ENCODE measurements around the gene ANKRD13B. TPM values are rescaled to one million over a fixed set of nuclear protein-coding genes. Genes with fewer than 3 reads are reported as not detected.

ANKRD13B gene
- total RNA-seq, 5 donors from 2014 or later (not counting 1 experiment from before 2014, with no cell fraction given) = 1.7 to 6.4 (median 4.1) TPM

- ChIA-PET CTCF (no interaction called here), POLR2A (no interaction called here)
- ATAC-seq (replicated peaks in 1 of 4) (no peak), DNase-seq (no peak)
- no peaks in the 10 kb centered on the region for H3K27me3 Mint-ChIP-seq
- Histone ChIP-seq H3K9me3 (no peaks in the 10 kb centered on the region), H3K4me1 (ENCODE audit: control insufficient read depth in 1 of 2, extremely low read depth in 1 of 2, insufficient read depth in 2 of 2, low read length in 2 of 2) (no peaks in the 10 kb centered on the region), H3K27me3 (replicated peaks in 1 of 2; ENCODE audit: control insufficient read depth in 2 of 2, extremely low read depth in 1 of 2, insufficient read depth in 2 of 2, low read length in 1 of 2) (no peaks in the 10 kb centered on the region), H3K27ac (ENCODE audit: low read length) (no peak overlapping the region), H3K36me3 (ENCODE audit: control insufficient read depth in 2 of 2, extremely low read depth in 1 of 2, insufficient read depth in 1 of 2, low read length in 1 of 2) (peaks cover 0 to 64% of the 10 kb centered on the region in 2 donors), H3K4me3 (ENCODE audit: control insufficient read depth in 1 of 2, extremely low read depth in 1 of 2, low read length in 1 of 2) (no peak overlapping the region)
- peaks cover 39% of the 10 kb centered on the region for H3K36me3 Mint-ChIP-seq
- peaks cover 0 to 13% (median 1%) of the 10 kb centered on the region in 3 donors for H3K4me1 Mint-ChIP-seq
- H3K4me3 Mint-ChIP-seq = no peak overlapping the region
- no peaks in the 10 kb centered on the region for H3K9me3 Mint-ChIP-seq
- H3K27ac Mint-ChIP-seq = peak overlapping the region; percentile 11 to 60
Observed at GRCh38 chr17:29652976-29653375, 60.0 kb downstream of the ANKRD13B start.

GRCh38 chr17:29653995-29654714 lies 61.2 kb downstream of the ANKRD13B start:
- ChIA-PET POLR2A (interaction anchor here in 1 of 2 donors (1.2 kb wide), 1 partner anchor 67 kb away, joined by 3 read pairs; no protein-coding TSS in a partner anchor), CTCF (interaction anchor here (0.5 to 1.4 kb wide), 4 partner anchors 15 to 154 kb away, joined by 3 to 6 read pairs (median 4); no protein-coding TSS in a partner anchor)
- peaks cover 2 to 6% (median 2%) of the 10 kb centered on the region in 3 donors for H3K4me1 Mint-ChIP-seq
- H3K36me3 Mint-ChIP-seq = peaks cover 35% of the 10 kb centered on the region
- no peaks in the 10 kb centered on the region for H3K9me3 Mint-ChIP-seq
- peaks cover 0 to under 1% of the 10 kb centered on the region in 2 experiments for H3K4me1 ChIP-seq (ENCODE audit: control insufficient read depth in 1 of 2, extremely low read depth in 1 of 2, insufficient read depth in 2 of 2, low read length in 2 of 2)
- H3K9me3 ChIP-seq = no peaks in the 10 kb centered on the region
- H3K4me3 Mint-ChIP-seq = no peak overlapping the region
- H3K27me3 Mint-ChIP-seq = no peaks in the 10 kb centered on the region
- no peak overlapping the region for H3K4me3 ChIP-seq (ENCODE audit: control insufficient read depth in 1 of 2, extremely low read depth in 1 of 2, low read length in 1 of 2)
- no CpG with 5 or more reads among the region's 1 CpG for WGBS (ENCODE audit: insufficient coverage)
- H3K36me3 ChIP-seq (ENCODE audit: control insufficient read depth in 2 of 2, extremely low read depth in 1 of 2, insufficient read depth in 1 of 2, low read length in 1 of 2) = peaks cover 2 to 60% of the 10 kb centered on the region in 2 donors
- ATAC-seq (replicated peaks in 1 of 4) (no peak), DNase-seq (no peak)
- H3K27ac ChIP-seq (ENCODE audit: low read length) = no peak overlapping the region
- H3K27me3 ChIP-seq (replicated peaks in 1 of 2; ENCODE audit: control insufficient read depth in 2 of 2, extremely low read depth in 1 of 2, insufficient read depth in 2 of 2, low read length in 1 of 2) = no peaks in the 10 kb centered on the region
- peak overlapping the region in 1 of 2 donors; percentile 48 for H3K27ac Mint-ChIP-seq

GRCh38 chr17:29655323-29655722 lies 62.4 kb downstream of the ANKRD13B start:
- ChIA-PET POLR2A (interaction anchor here in 1 of 2 donors (1.2 kb wide), 1 partner anchor 66 kb away, joined by 3 read pairs; no protein-coding TSS in a partner anchor), CTCF (interaction anchor here in 1 of 2 donors (0.6 kb wide), 1 partner anchor 440 kb away, joined by 3 read pairs; no protein-coding TSS in a partner anchor)
- H3K4me3 ChIP-seq (ENCODE audit: control insufficient read depth in 1 of 2, extremely low read depth in 1 of 2, low read length in 1 of 2) = no peak overlapping the region
- peaks cover 0 to 9% of the 10 kb centered on the region in 2 experiments for H3K4me1 ChIP-seq (ENCODE audit: control insufficient read depth in 1 of 2, extremely low read depth in 1 of 2, insufficient read depth in 2 of 2, low read length in 2 of 2)
- peaks cover 28% of the 10 kb centered on the region for H3K36me3 Mint-ChIP-seq
- H3K27ac Mint-ChIP-seq = peak overlapping the region; percentile 1 to 2
- no peak overlapping the region for H3K27ac ChIP-seq (ENCODE audit: low read length)
- H3K27me3 Mint-ChIP-seq = no peaks in the 10 kb centered on the region
- H3K9me3 Mint-ChIP-seq = no peaks in the 10 kb centered on the region
- no CpG with 5 or more reads among the region's 6 CpGs for WGBS (ENCODE audit: insufficient coverage)
- H3K9me3 ChIP-seq = no peaks in the 10 kb centered on the region
- ATAC-seq (replicated peaks in 1 of 4) (no peak), DNase-seq (no peak)
- H3K27me3 ChIP-seq (replicated peaks in 1 of 2; ENCODE audit: control insufficient read depth in 2 of 2, extremely low read depth in 1 of 2, insufficient read depth in 2 of 2, low read length in 1 of 2) = no peaks in the 10 kb centered on the region
- no peak overlapping the region for H3K4me3 Mint-ChIP-seq
- peaks cover 5 to 6% (median 6%) of the 10 kb centered on the region in 3 donors for H3K4me1 Mint-ChIP-seq
- H3K36me3 ChIP-seq (ENCODE audit: control insufficient read depth in 2 of 2, extremely low read depth in 1 of 2, insufficient read depth in 1 of 2, low read length in 1 of 2) = peaks cover 2 to 50% of the 10 kb centered on the region in 2 donors

GRCh38 chr17:29659155-29659554 lies 66.2 kb downstream of the ANKRD13B start:
- WGBS (ENCODE audit: insufficient coverage) = 40% methylated on average over 1 of the region's 2 CpGs
- H3K27me3 Mint-ChIP-seq = no peaks in the 10 kb centered on the region
- H3K36me3 Mint-ChIP-seq = peaks cover 37% of the 10 kb centered on the region
- Histone ChIP-seq H3K36me3 (ENCODE audit: control insufficient read depth in 2 of 2, extremely low read depth in 1 of 2, insufficient read depth in 1 of 2, low read length in 1 of 2) (peaks cover 2 to 46% of the 10 kb centered on the region in 2 donors), H3K27ac (ENCODE audit: low read length) (peak overlapping the region; percentile 31), H3K9me3 (no peaks in the 10 kb centered on the region), H3K4me3 (ENCODE audit: control insufficient read depth in 1 of 2, extremely low read depth in 1 of 2, low read length in 1 of 2) (no peak overlapping the region), H3K27me3 (replicated peaks in 1 of 2; ENCODE audit: control insufficient read depth in 2 of 2, extremely low read depth in 1 of 2, insufficient read depth in 2 of 2, low read length in 1 of 2) (no peaks in the 10 kb centered on the region), H3K4me1 (ENCODE audit: control insufficient read depth in 1 of 2, extremely low read depth in 1 of 2, insufficient read depth in 2 of 2, low read length in 2 of 2) (peaks cover 0 to 9% of the 10 kb centered on the region in 2 experiments)
- H3K4me3 Mint-ChIP-seq = peak overlapping the region in 1 of 3 donors; percentile 24
- no peaks in the 10 kb centered on the region for H3K9me3 Mint-ChIP-seq
- peak in 3 of 4 experiments; percentile 44 to 73 (median 47) for ATAC-seq (replicated peaks in 1 of 4)
- H3K4me1 Mint-ChIP-seq = peaks cover 8 to 14% (median 13%) of the 10 kb centered on the region in 3 donors
- ChIA-PET POLR2A (no interaction called here), CTCF (interaction anchor here in 1 of 2 donors (0.6 kb wide), 1 partner anchor 938 kb away, joined by 4 read pairs; no protein-coding TSS in a partner anchor)
- H3K27ac Mint-ChIP-seq = peak overlapping the region; percentile 59 to 61
- DNase-seq = peak in 2 of 35 experiments; percentile 10 to 23

- no peak overlapping the region for H3K4me3 ChIP-seq (ENCODE audit: control insufficient read depth in 1 of 2, extremely low read depth in 1 of 2, low read length in 1 of 2)
- no peak for ATAC-seq (replicated peaks in 1 of 4)
- no peaks in the 10 kb centered on the region for H3K9me3 ChIP-seq
- no peaks in the 10 kb centered on the region for H3K27me3 ChIP-seq (replicated peaks in 1 of 2; ENCODE audit: control insufficient read depth in 2 of 2, extremely low read depth in 1 of 2, insufficient read depth in 2 of 2, low read length in 1 of 2)
- DNase-seq = no peak
- ChIA-PET CTCF (no interaction called here), POLR2A (no interaction called here)
- peaks cover 18 to 28% (median 20%) of the 10 kb centered on the region in 3 donors for H3K4me1 Mint-ChIP-seq
- peaks cover 45% of the 10 kb centered on the region for H3K36me3 Mint-ChIP-seq
- H3K27me3 Mint-ChIP-seq = no peaks in the 10 kb centered on the region
- H3K27ac ChIP-seq (ENCODE audit: low read length) = no peak overlapping the region
- no peak overlapping the region for H3K4me3 Mint-ChIP-seq
- no peaks in the 10 kb centered on the region for H3K9me3 Mint-ChIP-seq
- no CpG with 5 or more reads among the region's 2 CpGs for WGBS (ENCODE audit: insufficient coverage)
- H3K4me1 ChIP-seq (ENCODE audit: control insufficient read depth in 1 of 2, extremely low read depth in 1 of 2, insufficient read depth in 2 of 2, low read length in 2 of 2) = peaks cover 0 to 9% of the 10 kb centered on the region in 2 experiments
- peaks cover 2 to 47% of the 10 kb centered on the region in 2 donors for H3K36me3 ChIP-seq (ENCODE audit: control insufficient read depth in 2 of 2, extremely low read depth in 1 of 2, insufficient read depth in 1 of 2, low read length in 1 of 2)
- H3K27ac Mint-ChIP-seq = peak overlapping the region; percentile 17 to 29
Observed at GRCh38 chr17:29661213-29661612, 68.3 kb downstream of the ANKRD13B start.

- no peak overlapping the region for H3K4me3 Mint-ChIP-seq
- H3K4me1 Mint-ChIP-seq = peaks cover 18 to 34% (median 27%) of the 10 kb centered on the region in 3 donors
- ChIA-PET POLR2A (interaction anchor here in 1 of 2 donors (0.5 kb wide), 1 partner anchor 381 kb away, joined by 5 read pairs; no protein-coding TSS in a partner anchor), CTCF (no interaction called here)
- Histone ChIP-seq H3K4me1 (ENCODE audit: control insufficient read depth in 1 of 2, extremely low read depth in 1 of 2, insufficient read depth in 2 of 2, low read length in 2 of 2) (peaks cover 6 to 9% of the 10 kb centered on the region in 2 experiments), H3K27ac (ENCODE audit: low read length) (no peak overlapping the region), H3K4me3 (ENCODE audit: control insufficient read depth in 1 of 2, extremely low read depth in 1 of 2, low read length in 1 of 2) (no peak overlapping the region), H3K36me3 (ENCODE audit: control insufficient read depth in 2 of 2, extremely low read depth in 1 of 2, insufficient read depth in 1 of 2, low read length in 1 of 2) (peaks cover 2 to 57% of the 10 kb centered on the region in 2 donors), H3K9me3 (no peaks in the 10 kb centered on the region), H3K27me3 (replicated peaks in 1 of 2; ENCODE audit: control insufficient read depth in 2 of 2, extremely low read depth in 1 of 2, insufficient read depth in 2 of 2, low read length in 1 of 2) (no peaks in the 10 kb centered on the region)
- peak overlapping the region; percentile 25 to 67 for H3K27ac Mint-ChIP-seq
- no peaks in the 10 kb centered on the region for H3K9me3 Mint-ChIP-seq
- H3K36me3 Mint-ChIP-seq = peaks cover 54% of the 10 kb centered on the region
- no peaks in the 10 kb centered on the region for H3K27me3 Mint-ChIP-seq
- DNase-seq = no peak
- ATAC-seq (replicated peaks in 1 of 4) = no peak
- no CpG with 5 or more reads among the region's 1 CpG for WGBS (ENCODE audit: insufficient coverage)
Observed at GRCh38 chr17:29663155-29663554, 70.2 kb downstream of the ANKRD13B start.
